Mesothelial cell of epicardium (in vitro differentiated cells): ENCODE measurements around the gene LBHD2. TPM values are rescaled to one million over a fixed set of nuclear protein-coding genes. Genes with fewer than 3 reads are reported as not detected.

Source experiments
- DNase-seq, 2 experiments: peaks; one replicate each; pipeline ENCODE4 v3.0.0; 2021; ENCODE audit warnings: low spot score in 2 of 2; ENCODE audit not compliant: unreplicated experiment in 2 of 2
- H3K27ac Mint-ChIP-seq: 2 replicates; pipeline ENCODE4 v1.8.0; 2021; ENCODE audit warnings: mixed read lengths
- H3K27me3 Mint-ChIP-seq: 2 replicates; pipeline ENCODE4 v1.8.0; 2021; ENCODE audit warnings: low read depth, mixed read lengths
- H3K36me3 Mint-ChIP-seq: 2 replicates; pipeline ENCODE4 v1.8.0; 2021; ENCODE audit warnings: mixed read lengths
- H3K4me1 Mint-ChIP-seq: 2 replicates; pipeline ENCODE4 v1.8.0; 2021; ENCODE audit warnings: mixed read lengths
- H3K4me3 Mint-ChIP-seq: 2 replicates; pipeline ENCODE4 v1.8.0; 2021; ENCODE audit warnings: mild to moderate bottlenecking, moderate library complexity, mixed read lengths
- H3K9me3 Mint-ChIP-seq: 2 replicates; pipeline ENCODE4 v1.8.0; 2021; ENCODE audit warnings: mixed read lengths
- total RNA-seq: library from RNA; stranded (reverse); gene quantifications from 3 replicates; pipeline ENCODE4 v1.2.1, GENCODE V29; 2021
- TF ChIP-seq, protein P1 (sequence below): fragments of 200-600 bp; sonication (generic); IDR thresholded peaks from one replicate; pipeline ENCODE4 v1.5.0; 2021; ENCODE audit warnings: antibody characterized with exemption; ENCODE audit not compliant: unreplicated experiment

The LBHD2 gene
- total RNA-seq, 1 donor from 2014 or later: not detected

DNA sequence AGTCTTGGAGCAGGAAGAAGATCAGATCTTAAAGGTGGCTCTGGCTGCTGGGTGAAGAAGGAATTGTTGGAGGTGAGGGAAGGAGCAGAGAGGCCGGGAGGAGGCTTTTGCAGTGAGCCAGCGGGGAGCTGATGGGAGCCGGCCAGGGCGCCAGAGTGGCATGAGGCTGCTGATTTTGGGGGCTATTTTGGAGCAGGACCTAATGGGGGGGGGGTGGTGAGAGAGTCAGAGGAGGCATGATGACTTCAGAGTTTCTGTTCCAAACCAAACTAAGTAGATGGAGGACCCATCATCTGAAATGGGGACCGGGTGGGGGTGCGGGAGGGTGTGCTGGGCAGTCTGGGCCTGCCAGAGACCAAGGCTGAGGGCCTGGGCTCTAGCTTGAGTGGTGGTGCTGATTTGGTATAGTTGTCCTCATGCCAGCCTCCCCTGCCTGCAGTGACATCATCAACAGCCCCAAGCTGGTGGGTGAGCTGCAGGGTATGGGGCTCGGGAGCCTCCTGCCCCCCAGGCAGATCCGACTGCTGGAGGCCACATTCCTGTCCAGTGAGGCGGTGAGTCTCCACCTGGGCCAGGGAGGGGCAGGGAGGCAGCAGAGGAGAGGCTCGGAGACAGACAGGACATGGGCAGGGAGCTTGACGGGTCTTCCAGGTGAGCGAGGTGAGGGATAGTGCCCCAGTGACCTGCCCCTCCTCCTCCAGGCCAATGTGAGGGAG lies 45.4 kb downstream of the LBHD2 start:
- Mint-ChIP-seq H3K27ac (peak overlapping the region; percentile 3), H3K4me3 (no peak overlapping the region), H3K9me3 (no peaks in the 10 kb centered on the region), H3K27me3 (peaks cover 11% of the 10 kb centered on the region), H3K36me3 (peaks cover 9% of the 10 kb centered on the region), H3K4me1 (peaks cover 58% of the 10 kb centered on the region)
- no peak for DNase-seq
- TF ChIP-seq, protein P1, sequence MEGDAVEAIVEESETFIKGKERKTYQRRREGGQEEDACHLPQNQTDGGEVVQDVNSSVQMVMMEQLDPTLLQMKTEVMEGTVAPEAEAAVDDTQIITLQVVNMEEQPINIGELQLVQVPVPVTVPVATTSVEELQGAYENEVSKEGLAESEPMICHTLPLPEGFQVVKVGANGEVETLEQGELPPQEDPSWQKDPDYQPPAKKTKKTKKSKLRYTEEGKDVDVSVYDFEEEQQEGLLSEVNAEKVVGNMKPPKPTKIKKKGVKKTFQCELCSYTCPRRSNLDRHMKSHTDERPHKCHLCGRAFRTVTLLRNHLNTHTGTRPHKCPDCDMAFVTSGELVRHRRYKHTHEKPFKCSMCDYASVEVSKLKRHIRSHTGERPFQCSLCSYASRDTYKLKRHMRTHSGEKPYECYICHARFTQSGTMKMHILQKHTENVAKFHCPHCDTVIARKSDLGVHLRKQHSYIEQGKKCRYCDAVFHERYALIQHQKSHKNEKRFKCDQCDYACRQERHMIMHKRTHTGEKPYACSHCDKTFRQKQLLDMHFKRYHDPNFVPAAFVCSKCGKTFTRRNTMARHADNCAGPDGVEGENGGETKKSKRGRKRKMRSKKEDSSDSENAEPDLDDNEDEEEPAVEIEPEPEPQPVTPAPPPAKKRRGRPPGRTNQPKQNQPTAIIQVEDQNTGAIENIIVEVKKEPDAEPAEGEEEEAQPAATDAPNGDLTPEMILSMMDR: no peak

DNA sequence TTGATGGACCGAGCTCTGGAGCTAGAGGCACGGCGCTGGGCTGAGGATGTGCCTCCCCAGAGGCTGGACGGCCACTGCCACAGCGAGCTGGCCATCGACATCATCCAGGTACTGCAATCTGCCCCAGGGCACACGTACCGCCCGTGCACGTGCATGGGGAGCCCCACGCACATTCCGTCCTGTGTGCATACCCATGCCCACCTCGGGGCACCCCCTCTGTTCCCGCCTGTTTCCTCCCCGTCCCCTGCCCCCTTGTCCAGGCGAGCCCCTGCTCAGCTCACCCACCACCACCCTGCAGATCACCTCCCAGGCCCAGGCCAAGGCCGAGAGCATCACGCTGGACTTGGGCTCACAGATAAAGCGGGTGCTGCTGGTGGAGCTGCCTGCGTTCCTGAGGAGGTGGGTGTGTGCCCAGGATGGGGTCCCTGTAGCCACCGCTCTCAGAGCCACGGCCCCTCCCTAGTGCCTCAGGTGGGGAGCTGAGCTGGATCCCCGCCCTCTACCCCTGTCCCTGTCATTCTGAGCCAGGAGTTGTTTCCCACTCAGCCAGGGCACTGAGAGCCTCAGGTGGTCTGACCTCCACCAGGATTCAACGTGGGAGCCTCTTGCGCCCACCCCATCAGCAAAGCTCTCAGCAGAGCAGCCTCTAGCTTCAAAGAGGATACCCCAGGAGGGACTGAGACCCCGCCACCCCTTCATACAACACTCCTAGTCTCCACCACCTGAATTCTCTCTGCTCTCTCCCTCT lies 46.2 kb downstream of the LBHD2 start:
- H3K9me3 Mint-ChIP-seq: no peaks in the 10 kb centered on the region
- TF ChIP-seq, protein P1: no peak
- no peak for DNase-seq
- H3K36me3 Mint-ChIP-seq: peaks cover 14% of the 10 kb centered on the region
- H3K27ac Mint-ChIP-seq: peak overlapping the region; percentile 95
- peaks cover 8% of the 10 kb centered on the region for H3K27me3 Mint-ChIP-seq
- peak overlapping the region; percentile 38 for H3K4me3 Mint-ChIP-seq
- peaks cover 57% of the 10 kb centered on the region for H3K4me1 Mint-ChIP-seq

DNA sequence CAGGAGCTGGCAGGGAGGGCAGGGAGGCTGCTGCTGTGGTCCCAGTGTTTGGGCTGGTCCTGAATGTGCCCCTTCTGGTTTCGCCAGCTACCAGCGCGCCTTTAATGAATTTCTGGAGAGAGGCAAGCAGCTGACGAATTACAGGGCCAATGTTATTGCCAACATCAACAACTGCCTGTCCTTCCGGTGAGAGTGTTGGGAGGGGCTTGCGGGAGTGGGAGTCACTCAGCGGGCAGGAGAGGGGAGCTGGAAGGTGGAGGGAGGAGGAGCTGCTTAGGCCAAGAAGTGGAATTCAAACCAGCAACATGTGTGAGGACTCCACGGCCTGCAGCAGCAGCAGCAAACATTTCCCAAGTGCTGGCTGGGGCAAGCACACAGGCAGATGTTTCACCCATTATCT lies 47.0 kb downstream of the LBHD2 start:
- H3K9me3 Mint-ChIP-seq: no peaks in the 10 kb centered on the region
- peak overlapping the region; percentile 95 for H3K27ac Mint-ChIP-seq
- peaks cover 54% of the 10 kb centered on the region for H3K4me1 Mint-ChIP-seq
- H3K4me3 Mint-ChIP-seq: peak overlapping the region; percentile 38
- peaks cover 4% of the 10 kb centered on the region for H3K27me3 Mint-ChIP-seq
- TF ChIP-seq, protein P1: no peak
- DNase-seq: peak in 1 of 2 experiments; percentile 78
- H3K36me3 Mint-ChIP-seq: peaks cover 20% of the 10 kb centered on the region

DNA sequence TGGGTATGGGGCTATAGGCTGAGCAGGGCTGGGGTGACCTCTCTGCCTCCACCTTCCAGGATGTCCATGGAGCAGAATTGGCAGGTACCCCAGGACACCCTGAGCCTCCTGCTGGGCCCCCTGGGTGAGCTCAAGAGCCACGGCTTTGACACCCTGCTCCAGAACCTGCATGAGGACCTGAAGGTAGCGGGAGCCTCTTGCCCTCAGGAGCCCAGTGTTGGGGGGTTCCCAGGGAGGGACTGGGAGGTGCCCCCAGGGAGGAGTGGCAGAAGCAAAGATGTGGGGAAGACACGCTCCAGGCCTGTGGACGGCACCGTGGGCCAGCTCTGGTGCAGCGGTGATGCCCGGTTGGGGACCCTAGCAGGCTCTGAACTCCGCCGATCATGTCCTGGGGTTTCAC lies 47.6 kb downstream of the LBHD2 start:
- H3K27me3 Mint-ChIP-seq: no peaks in the 10 kb centered on the region
- DNase-seq: no peak
- no peak overlapping the region for H3K4me3 Mint-ChIP-seq
- peaks cover 51% of the 10 kb centered on the region for H3K4me1 Mint-ChIP-seq
- TF ChIP-seq, protein P1: no peak
- peak overlapping the region; percentile 95 for H3K27ac Mint-ChIP-seq
- H3K9me3 Mint-ChIP-seq: no peaks in the 10 kb centered on the region
- peaks cover 22% of the 10 kb centered on the region for H3K36me3 Mint-ChIP-seq

DNA sequence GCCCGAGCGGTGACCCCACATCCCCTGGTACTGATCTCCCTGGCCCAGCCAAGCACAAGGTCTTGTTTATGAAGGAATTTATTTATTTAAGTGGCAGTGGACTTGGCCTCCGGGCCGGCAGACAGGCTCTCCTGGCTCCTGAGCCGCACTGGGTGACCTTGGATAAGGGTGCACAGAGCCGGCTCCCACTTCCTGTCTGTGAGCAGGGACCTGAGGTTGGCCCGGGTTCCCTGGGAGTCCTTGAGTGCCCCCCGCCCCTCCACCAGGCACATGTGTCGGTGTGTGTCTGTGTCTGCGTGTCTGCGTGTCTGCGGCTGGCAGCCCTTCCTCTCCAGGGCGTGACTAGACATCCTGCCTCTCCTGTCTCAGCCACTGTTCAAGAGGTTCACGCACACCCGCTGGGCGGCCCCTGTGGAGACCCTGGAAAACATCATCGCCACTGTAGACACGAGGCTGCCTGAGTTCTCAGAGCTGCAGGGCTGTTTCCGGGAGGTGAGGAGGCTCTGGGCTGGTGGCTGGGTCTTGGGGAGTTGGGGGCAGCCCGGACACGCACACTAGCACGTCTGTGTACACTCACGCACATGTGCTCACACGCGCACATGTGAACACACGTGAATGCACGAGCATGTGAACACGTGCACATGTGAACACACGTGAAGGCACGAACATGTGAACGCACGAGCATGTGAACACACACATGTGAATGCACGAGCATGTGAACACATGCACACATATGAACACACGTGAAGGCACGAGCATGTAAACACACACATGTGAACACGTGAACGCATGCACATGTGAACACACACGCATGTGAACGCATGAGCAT lies 48.6 kb downstream of the LBHD2 start:
- DNase-seq: no peak
- H3K4me1 Mint-ChIP-seq: peaks cover 59% of the 10 kb centered on the region
- no peaks in the 10 kb centered on the region for H3K9me3 Mint-ChIP-seq
- no peaks in the 10 kb centered on the region for H3K27me3 Mint-ChIP-seq
- peak overlapping the region; percentile 53 for H3K27ac Mint-ChIP-seq
- H3K4me3 Mint-ChIP-seq: no peak overlapping the region
- peaks cover 26% of the 10 kb centered on the region for H3K36me3 Mint-ChIP-seq
- TF ChIP-seq, protein P1: no peak
